GM19438 (cell line): ENCODE data around the gene INS.
"Not testable (repeated sequence)": the region's sequence is repeated elsewhere in the genome, so short reads cannot be mapped to it uniquely, and the experiment has no call there.

Experiments used
- ATAC-seq: cut with Tn5 transposase; IDR thresholded peaks from one replicate; pipeline ENCODE4 v1.9.1; 2021; ENCODE audit warnings: low read depth; ENCODE audit not compliant: unreplicated experiment

The INS gene

DNA sequence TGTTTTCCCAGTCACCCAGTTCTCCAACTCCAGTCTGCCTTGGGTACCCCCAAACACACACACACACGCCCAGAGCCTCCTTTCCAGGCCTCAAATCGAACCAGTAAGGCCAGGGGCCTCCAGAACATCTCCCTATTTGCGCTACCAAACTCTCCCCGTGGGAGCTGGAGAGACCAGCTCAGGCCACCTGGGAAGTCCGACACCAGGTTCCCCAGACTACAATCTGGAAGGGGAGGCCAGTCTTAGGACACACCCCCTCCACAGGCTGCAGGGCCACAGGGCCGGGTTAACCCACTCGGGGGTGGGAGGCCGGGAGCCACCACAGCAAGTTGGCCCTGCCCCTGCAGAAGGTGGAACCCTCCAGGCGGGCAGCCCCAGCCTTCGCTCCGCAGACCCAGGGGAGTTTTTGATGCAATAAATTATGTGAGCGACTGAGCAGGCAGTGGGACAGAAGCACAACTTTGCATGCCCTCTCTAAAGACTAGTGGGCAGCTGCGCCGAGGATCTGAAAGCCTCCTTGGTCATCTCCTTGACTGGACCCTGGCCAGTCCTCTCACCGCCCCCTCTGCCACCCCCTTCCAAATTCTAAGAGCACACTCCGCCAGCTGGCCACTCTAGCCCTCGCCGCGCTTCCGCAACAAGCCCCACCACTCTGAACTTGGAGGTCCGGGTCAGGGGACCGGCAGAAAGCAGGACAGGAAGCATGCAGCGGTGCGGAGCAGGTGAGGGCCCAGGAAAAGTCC, 24.6 kb downstream of the INS start:
- no peak for ATAC-seq

DNA sequence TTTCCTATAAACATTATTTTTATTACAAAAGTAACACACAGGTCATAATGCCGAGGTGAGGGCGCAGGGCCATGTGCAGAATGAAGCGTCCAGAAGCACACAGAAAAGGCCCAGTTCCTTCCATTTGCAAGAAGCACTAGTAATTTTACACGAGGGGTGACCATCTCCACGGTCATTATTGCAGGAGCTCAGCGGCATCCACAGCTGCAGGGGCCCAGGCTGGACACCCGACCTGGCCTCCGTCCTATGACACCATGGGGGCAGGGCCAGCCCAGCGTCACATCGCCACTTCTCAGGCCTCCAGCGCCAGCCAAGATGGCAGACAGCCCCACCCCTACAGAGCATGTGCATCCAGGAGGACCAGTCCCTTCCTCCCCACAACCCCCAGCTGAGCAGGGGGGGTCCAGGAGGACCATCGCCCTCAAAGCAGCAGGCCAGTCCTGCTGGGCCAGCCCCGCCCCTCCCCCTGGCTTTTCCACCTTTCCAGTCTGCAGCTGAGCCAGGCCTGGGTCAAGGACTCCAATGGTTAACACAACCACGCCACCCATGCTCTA, 25.3 kb downstream of the INS start:
- no peak for ATAC-seq

DNA sequence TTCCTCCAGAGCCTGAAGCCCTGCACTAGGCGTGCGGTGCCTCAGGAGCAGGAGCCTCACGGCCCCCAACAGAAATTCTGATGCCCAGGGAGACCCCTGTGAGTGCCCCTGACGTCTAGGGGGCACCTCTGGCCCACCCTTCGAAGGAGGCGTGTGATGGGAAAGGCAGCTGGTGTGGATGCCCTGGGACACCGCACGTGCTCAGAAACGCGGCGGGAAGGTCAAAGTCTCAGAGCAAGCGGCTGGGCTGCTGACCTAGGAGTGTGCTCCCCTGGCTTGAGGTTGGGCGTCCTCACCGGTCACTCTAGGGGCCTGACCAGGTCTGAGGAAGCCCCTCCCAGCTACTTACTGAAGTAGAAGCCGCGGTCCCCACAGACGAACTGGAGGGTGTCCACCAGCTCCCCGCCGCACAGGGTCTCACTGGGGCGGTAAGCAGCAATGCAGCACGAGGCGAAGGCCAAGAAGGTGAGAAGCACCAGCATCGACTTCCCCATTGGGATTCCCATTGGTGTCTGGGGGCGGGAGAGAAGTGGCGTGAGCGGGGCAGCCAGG, 25.9 kb downstream of the INS start:
- no peak for ATAC-seq

DNA sequence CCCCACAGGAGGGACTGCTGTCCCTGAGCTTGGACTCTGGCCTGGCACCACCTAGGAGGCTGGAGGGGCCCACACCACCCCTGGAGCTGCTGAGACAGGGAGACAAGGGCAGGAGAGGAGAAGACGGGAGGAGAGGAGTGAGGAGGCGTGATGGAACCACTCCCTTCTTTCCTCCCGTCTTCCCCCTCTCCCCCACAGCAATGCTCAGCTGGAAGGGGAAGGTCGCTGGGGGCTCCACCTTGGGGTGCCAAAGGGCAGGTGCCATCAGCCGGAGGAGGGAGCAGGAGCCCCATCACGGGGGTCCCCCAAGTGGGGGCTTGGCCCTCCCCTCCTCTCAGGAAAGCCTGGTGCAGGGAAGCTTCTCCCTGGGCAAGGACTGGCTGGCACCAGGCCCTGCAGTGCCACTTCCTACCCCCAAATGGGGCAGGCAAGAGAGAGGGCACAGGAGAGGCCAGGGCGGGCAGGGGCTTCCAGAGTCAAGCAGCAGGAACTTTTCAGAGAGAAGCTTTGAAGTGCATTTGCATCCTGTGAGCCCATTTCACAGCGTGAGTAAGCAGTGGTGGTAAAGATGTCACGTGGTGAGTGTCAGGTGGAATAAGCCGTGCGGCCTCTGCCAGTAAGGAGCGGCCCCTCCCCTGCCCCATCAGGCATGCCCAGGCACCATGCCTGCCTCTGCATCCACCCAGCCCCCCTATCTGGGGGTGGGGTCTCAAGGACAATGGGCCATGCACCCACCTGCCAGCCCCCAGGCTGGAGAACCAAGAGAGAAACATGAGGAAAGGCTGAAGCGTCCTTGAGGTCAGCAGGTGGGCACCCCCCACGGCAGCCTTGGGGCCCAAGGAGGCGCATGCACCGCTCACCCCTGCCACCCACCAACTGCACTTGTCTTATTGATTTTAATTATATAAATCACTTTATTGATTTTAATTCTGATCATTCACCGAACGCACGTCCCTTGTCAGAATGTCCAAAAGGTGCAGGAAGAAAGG, 26.7 kb downstream of the INS start:
- no peak for ATAC-seq

DNA sequence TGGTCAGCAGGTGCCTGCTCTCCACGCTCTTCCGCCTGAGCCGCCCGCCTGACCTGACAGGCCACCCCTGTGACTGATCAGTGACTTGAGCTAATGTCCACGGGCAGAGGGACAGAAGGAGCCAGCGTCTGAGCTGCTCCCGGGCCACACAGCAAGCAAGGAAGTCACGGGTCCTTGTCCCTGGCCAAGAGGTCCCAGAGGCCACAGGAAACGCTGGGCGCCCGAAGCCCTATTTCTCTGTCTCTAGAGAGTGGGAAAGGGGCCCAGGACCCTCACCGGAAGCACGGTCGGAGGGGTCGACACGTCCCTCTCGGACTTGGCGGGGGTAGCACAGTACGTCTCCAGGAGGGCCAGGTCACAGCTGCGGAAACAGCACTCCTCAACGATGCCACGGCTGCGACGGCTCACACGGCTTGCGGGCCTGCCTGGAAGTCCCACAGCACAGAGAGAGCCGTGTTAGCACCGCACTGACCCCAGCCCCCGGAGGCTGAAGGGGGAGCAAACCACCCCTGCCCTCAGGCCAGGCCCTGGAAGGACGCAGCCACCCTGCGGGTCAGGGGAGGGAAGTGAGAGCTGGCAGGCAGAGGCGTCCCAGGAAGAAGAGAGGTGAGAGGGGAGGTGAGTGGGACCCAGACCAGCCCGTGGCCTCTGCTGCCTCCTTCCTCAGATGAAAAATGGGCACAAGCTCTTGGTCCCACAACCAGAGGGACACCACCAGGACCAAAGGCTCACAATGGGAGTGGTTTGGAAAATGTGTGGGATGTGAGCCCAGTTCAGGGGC, 27.6 kb downstream of the INS start:
- no peak for ATAC-seq

DNA sequence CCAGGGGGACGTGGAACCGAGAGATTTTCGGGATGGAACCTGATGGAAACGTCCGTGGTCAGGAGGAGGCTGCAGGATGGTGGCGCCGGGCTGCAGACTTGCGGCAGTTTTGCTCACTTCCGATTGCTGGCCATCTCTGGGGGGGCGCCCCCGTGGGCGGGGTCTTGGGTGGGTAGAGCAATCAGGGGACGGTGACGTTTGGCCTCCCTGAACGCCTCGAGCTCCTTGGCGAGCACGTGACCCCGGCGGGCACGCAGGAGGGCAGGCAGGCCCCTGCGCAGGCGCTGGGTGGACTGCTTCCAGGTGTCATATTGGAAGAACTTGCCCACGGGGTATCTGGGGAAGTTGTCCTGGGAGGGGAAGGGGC, 28.2 kb downstream of the INS start:
- ATAC-seq: no peak

DNA sequence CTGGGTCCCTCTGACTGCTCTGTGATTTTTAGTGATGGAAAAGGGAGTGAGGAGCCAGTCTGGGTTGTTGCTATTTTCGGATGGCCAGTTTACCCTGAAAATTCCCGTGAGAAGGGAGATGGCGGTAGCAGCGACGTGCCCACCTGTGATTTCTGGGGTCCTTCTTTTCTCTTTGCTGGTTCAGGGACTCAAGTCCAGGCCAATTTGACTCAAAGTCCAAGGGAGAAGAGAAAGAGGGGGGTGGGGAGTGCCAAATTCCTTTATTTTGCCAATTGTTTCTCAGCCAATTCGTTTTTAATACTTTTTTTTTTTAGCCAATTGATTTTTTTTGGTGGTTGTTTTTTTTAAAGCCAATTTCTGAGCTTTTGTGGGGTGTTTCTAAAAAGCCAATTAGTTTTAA, 28.8 kb downstream of the INS start:
- ATAC-seq: no peak

DNA sequence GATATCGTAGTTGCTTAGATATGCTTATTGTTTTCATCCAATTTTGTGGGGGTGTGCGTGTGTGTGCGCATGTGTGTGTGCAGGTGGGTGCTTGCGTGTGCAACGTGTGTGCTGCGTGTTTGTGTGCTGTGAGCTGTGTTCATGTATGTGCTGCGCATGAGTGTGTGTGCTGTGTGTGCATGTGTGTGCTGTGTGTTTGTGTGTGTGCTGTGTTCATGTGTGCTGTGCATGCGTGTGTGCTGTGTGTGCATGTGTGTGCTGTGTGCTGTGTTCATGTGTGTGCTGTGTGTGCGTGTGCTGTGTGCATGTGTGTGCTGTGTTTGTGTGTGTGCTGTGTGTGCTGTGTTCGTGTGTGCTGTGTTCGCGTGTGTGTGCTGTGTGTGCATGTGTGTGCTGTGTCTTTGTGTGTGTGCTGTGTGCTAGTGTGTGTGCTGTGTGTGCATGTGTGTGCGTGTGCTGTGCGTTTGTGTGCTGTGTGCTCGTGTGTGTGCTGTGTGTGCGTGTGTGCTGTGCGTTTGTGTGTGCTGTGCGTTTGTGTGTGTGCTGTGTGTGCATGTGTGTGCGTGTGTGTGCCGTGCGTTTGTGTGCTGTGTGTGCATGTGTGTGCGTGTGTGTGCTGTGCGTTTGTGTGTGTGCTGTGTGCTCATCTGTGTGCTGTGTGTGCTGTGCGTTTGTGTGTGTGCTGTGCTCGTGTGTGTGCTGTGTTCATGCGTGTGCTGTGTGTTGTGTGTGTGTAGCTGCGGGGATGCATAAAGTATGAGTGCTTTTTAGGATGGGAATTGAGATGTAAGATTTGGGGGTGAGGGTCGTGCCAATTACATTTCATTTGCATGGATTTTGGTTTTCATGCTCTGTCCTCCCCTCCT, 29.4 kb downstream of the INS start:
- no peak for ATAC-seq

DNA sequence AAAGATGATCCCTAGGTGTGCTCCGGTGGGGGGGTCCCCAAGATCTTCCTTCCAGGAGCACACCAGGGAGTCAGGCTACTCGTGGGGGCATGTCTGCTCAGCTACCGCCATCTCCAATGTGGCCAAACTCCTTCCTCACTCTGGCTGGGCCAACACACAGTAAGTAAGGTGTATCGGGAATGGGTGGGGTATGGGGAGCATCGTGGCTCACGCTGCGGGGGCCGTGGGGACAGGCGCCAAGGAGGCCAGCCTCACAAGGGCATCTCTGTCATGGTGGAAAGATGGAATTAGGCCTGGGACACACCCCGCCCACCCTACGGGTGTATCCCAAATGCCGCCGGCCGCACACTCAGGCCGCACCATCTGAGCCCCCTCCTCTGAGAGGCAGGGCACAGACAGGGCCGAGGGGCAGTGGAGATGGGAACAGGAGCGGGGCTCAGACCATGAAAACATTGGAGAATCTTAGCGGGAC, 30.1 kb downstream of the INS start:
- no peak for ATAC-seq

DNA sequence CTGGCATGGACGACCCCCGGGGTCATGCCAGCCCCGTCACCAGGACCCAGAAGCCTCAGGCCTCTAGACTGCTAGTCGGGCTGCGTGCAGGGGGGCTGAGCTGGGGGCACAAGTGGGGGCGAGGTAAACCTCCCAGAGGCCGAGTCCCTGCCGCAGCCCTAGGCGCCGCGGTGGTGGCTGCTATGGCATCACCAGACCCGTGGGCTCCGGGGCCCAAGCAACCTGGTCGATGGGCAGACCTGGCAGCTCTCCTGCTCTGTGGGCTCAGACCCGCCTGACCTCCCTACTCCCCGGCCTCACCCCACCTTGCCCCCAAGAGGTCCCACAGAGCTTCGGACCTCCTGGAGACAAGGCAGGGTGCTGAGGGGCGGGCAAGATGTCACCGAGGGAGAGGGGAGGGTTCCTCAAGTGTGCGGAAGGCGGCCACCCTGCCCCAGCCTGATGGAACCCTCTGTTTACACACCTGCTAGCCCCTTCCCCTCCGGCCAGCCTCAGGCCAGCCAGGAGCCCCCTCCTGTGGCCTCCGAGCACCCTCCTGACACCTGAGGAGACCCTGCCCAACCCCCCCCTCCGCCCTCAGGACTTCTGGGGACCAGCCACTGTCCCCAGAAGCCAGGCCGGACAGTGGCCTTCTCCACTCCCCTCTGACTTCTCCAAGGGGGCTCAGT, 31.2 kb downstream of the INS start:
- no peak for ATAC-seq

DNA sequence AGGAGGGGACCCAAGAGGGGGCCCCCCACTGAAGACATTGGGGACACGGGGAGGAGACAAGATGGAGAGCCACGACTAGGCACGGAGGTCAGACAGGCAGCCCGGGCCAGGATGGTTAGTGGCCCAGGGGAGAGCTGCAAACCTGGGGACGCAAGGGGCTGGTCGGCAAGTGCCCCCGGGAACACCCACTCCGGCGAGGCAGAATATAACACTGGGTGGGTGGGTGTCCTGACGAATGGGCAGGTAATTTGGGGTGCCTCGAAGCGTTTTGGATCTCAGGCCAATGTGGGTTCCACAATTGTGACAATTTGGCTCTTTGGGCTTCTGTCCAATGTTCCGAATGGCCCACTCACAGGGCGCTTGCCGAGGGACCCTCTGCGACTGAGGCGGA, 31.7 kb downstream of the INS start:
- no peak for ATAC-seq

DNA sequence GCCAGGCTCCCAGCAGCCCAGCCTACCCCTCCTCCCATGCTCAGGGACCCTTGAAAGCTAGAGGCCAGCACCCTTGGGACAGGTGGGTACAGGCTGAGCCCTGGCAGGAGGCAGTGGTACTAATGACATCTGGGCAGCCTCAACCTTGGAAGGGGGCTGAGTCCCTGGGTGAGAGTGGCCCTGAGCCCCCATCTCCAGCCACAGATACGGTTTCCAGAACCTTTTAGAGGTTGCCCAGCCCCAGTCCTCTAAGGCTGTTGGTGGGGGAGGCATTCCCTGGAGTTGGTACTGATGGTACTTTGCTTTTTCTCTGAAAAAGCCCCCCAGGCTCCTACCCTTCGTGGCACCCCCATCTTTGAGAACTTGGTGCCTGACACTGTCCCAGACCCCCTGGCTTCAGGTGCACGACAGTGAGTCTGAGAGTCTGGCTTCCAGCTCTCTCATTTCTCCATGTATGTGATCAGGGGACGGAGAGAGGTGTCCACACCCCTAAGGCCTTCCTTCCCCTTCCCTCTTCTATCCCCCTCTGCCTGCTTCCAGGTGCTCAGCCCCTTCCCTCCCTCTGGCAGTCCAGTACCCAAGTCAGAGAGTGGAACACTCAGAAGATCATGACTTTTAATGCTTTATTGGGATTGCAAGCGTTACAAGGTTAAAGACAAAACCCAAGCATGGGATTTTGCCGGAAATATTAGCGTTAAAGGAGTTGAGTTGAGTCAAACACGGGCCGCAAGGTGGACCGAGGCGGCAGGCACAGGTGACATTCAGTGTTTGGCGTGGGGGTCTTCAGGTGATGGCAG, 32.3 kb downstream of the INS start:
- ATAC-seq: no peak

DNA sequence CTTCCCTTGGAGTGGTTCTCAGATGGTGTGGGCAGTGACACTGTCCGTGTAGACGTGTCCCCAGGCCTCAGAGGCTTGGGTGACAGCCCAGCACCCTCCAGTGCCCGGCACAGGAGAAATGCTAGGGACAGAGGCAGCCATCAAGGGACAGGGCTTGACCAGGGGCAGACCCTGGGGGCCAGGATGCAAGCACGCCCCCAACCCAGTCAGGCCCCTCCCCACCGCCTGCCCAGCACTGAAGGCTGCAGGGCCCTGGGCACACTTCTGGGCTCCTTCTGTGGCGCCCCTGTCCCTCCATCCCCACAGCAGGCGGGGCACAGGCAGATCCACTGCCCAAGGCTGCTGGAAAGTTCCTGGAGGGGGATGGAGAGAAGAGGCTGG, 32.9 kb downstream of the INS start:
- no peak for ATAC-seq

DNA sequence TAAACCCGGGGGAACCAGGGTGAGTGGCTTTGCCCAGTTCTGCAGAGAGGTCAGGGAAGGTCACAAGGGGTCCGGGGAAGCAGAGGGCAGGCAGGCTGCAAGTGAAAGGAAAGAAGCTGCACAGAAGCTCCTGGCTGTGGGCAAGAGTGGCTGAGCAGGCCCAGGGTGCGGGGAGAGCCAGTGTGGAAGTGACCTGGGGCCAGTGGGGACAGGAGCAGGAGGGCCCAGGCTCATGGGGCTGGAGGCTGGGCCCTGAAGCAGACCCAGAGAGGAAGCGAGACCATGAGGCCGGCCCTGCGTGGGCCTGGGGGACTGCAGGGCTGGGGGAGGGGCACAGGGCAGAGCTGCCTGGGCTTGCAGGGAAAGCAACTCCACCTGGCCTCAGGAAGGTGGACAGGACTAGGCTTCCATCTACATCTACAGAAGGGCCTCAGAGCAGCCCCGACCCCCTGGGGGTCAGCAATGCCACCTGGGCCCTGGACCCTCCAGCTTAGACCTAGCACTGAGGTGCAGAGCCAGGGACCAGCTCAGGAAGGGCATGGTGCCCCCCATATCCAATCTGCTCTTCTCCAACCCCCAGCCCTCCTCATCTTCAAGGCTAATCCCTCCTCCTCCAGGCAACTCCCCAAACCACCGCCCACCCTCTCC, 33.4 kb downstream of the INS start:
- no peak for ATAC-seq

DNA sequence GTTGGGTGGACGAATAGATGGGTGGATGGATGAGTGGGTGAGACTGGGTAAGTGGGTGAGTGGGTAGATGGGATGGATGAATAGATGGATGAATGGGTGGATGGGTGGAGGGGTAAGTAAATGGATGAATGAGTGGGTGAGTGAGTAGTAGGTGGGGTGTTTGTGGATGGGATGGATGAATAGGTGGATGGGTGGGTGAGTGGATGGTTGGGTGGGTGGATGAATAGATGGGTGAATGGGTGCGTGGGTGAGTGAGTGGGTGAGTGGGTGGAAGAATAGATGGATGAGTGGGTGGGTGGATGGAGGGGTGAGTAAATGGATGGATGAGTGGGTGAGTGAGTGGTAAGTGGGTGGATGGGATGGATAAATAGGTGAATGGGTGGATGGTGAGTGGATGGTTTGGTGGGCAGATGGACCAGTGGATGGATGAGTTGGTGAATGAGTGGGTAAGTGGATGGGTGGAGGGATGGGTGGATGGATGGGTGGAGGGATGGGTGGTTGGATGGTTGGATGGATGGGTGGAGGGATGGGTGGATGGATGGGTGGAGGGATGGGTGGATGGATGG, 34.4 kb downstream of the INS start:
- ATAC-seq: no peak

DNA sequence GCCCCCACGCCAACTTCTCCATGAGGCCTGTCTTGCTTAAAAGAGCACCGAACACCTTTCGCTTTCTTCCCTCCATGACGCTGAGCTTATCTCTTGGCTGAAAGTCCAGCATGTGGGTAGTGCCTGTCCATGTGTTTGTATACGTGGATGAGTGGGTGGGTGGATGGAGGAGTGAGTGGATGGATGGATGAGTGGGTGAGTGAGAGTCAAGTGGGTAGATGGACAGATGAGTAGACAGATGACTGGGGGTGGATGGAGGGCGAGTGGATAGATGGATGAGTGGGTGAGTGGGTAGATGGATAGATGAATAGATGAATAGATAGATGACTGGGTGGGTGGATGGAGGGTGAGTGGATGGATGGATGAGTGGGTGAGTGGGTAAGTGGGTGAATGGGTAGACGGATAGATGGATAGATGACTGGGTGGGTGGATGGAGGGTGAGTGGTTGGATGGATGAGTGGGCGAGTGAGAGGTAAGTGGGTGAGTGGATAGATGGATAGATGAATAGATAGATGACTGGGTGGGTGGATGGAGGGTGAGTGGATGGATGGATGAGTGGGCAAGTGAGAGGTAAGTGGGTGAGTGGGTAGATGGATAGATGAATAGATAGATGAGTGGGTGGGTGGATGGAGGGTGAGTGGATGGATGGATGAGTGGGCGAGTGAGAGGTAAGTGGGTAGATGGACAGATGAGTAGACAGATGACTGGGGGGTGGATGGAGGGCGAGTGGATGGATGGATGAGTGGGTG, 36.1 kb downstream of the INS start:
- ATAC-seq: not testable (repeated sequence)

DNA sequence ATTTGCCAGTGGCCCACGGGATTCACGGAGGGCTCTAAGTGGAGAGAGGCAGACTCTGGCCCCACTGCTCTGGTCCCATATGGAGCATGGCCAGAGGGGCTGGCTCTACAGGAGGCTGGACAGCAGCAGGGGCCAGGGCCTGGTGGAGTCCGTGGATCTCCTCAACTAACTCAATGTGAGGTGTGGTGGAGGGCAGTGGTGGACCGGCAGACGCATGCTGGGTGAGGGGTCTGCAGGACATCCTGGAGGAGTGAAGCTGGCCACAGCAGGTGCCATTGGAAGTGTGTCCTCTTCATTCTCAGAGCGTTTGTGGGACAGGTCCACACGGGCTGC, 37.4 kb downstream of the INS start:
- no peak for ATAC-seq
